ENCODE results near the gene VPS29. TPM values are rescaled to one million over a fixed set of nuclear protein-coding genes. Genes with fewer than 3 reads are reported as not detected.

The VPS29 gene
- total RNA-seq (2022; extraction: Qiagen RNA extraction): 140 to 163 TPM (median 152 TPM) in 5 replicates

GRCh38 chr12:110501752-110502738 is at the start of gene VPS29, which contains the start of gene RAD9B:
VPS29 (minus strand) TSS chr12:110502111; CDS start chr12:110502051, 60 bp downstream.
RAD9B (plus strand) TSS chr12:110502331; CDS start chr12:110502338, 7 bp downstream.

GRCh38 chr12:110468214-110469048 is 33.5 kb downstream of the VPS29 start, which contains the start of the genes FAM216A and GPN3:
FAM216A (plus strand) TSS chr12:110468845; CDS start chr12:110468876, 31 bp downstream.
GPN3 (minus strand) TSS chr12:110468257; CDS start chr12:110468203, 54 bp downstream.

GRCh38 chr12:110449799-110450497 is 52.0 kb downstream of the VPS29 start, which contains the start of gene ARPC3:
ARPC3 (minus strand) TSS chr12:110450337; CDS start chr12:110450260, 77 bp downstream.

Other genes starting within 250 kb of the VPS29 start
- 233 to 328 TPM (median 280 TPM) in 5 replicates for gene ATP2A2, start 220.9 kb downstream of the VPS29 start, total RNA-seq (2022; extraction: Qiagen RNA extraction)
- gene ANAPC7, start 98.4 kb downstream of the VPS29 start, total RNA-seq (2022; extraction: Qiagen RNA extraction): 50.7 to 55.7 TPM (median 52.6 TPM) in 5 replicates
- 451 to 688 TPM (median 470 TPM) in 5 replicates for gene ARPC3, start 51.8 kb downstream of the VPS29 start, total RNA-seq (2022; extraction: Qiagen RNA extraction)
- 32.4 to 35.2 TPM (median 33.0 TPM) in 5 replicates for gene GPN3, start 33.9 kb downstream of the VPS29 start, total RNA-seq (2022; extraction: Qiagen RNA extraction)
- gene FAM216A, start 33.3 kb downstream of the VPS29 start, total RNA-seq (2022; extraction: Qiagen RNA extraction): 18.3 to 21.0 TPM (median 19.9 TPM) in 5 replicates
- 0.14 to 0.60 TPM (median 0.46 TPM) in 5 replicates for gene RAD9B, start 220 bp upstream of the VPS29 start, total RNA-seq (2022; extraction: Qiagen RNA extraction)
- gene PPTC7, start 81.2 kb upstream of the VPS29 start, total RNA-seq (2022; extraction: Qiagen RNA extraction): 23.4 to 31.5 TPM (median 28.5 TPM) in 5 replicates
- 25.0 to 33.2 TPM (median 32.5 TPM) in 5 replicates for gene TCTN1, start 112.0 kb upstream of the VPS29 start, total RNA-seq (2022; extraction: Qiagen RNA extraction)
- 0.39 to 0.91 TPM (median 0.62 TPM) in 5 replicates for gene HVCN1, start 187.0 kb upstream of the VPS29 start, total RNA-seq (2022; extraction: Qiagen RNA extraction)
- gene PPP1CC, start 240.8 kb upstream of the VPS29 start, total RNA-seq (2022; extraction: Qiagen RNA extraction): 141 to 162 TPM (median 155 TPM) in 5 replicates